Peyer's patch (tissue), 4 donors: ENCODE data around the gene TPP2. TPM values are rescaled to one million over a fixed set of nuclear protein-coding genes. Genes with fewer than 3 reads are reported as not detected.

ENCODE experiments used
- DNase-seq, 3 donors: peaks; one replicate each; pipeline ENCODE4 v3.0.0-alpha.2; 2017 to 2019
- H3K27ac ChIP-seq, 4 donors: fragments of 200-600 bp; sonication (generic); one replicate each; pipeline ENCODE4 v1.5.1; 2016 to 2019
- H3K27me3 ChIP-seq, 2 donors: fragments of 200-600 bp; sonication (generic); one replicate each; pipeline ENCODE4 v1.5.1; 2019
- H3K36me3 ChIP-seq, 3 donors: fragments of 200-600 bp; sonication (generic); one replicate each; pipeline ENCODE4 v1.5.1; 2016 to 2019
- H3K4me1 ChIP-seq, 4 donors: fragments of 200-600 bp; sonication (generic); one replicate each; pipeline ENCODE4 v1.5.1; 2016 to 2019
- H3K4me3 ChIP-seq, 4 donors: fragments of 200-600 bp; sonication (generic); 1 replicate in 3 of 4; 2 replicates in 1 of 4; pipeline ENCODE4 v1.5.1; 2016 to 2019; ENCODE audit warnings: mild to moderate bottlenecking in 1 of 4
- H3K9me3 ChIP-seq, 4 donors: fragments of 200-600 bp; sonication (generic); one replicate each; pipeline ENCODE4 v1.5.1; 2016 to 2019; ENCODE audit warnings: mild to moderate bottlenecking in 1 of 4
- POLR2A ChIP-seq, 2 donors: fragments of 450-650 bp; IDR thresholded peaks; one replicate each; pipeline ENCODE4 v1.5.1; 2017; ENCODE audit warnings: antibody characterized with exemption in 2 of 2, mild to moderate bottlenecking in 2 of 2, moderate library complexity in 2 of 2
- total RNA-seq, 4 donors: library from RNA; depleted of rRNA; stranded (reverse); fragments of >200 nt; gene quantifications; one replicate each; pipeline ENCODE4 v1.1.0, GENCODE V29; 2016
- TF ChIP-seq, protein P1 (sequence below), 6 experiments: fragments of 450-650 bp in 4 of 6; fragments of 200-600 bp in 2 of 6; sonication (generic) in 1 of 6; IDR thresholded peaks; one replicate each; pipeline ENCODE4 v1.5.1; 2017 to 2019; ENCODE audit warnings: antibody characterized with exemption in 6 of 6, mild to moderate bottlenecking in 3 of 6, moderate library complexity in 1 of 6

The TPP2 gene
- total RNA-seq, result 10 to 100 TPM; 20.0 to 52.0 (median 28.6) TPM

DNA sequence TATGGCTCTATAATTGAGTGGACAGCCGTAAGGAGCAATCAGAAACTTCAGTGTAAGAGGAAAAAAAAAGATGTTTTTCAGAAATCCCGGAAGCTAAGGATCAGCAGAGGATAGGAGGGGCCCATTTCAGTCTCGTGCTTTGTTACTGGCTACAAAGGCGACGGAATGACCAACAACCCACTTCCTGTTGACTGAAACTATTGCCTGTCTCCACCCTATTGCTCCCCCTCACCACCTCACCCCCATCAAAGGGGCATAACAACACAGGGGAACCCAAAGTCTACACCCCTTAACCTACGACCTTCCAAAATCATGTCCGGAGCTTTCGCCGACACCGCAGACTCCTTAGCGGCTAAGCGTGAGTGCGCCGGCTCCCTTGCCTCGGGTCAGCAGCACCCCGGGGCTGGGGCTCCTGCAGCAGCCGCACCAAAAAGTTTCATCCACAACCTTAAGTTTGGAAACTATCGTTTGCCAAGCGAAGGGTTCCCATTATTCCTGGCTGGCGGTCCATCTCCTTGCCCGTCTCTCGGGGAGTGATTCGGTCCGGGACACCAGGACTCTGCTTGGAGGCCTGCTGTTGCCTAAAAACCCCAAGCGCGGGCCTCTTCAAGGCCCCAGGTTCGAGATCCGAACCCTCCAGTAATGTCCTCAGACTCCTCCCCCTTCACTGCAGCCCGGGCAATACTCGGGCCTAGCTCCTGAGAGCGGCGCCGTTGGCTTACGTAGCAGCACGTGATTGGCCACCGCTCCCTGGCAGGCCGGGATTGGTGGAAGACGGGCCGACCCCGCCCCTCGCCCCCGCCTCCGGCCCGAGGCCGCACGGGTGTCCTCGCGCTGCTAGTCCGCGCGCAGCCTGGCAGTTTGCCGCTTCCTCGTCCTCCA, at the start of gene TPP2:
TSS of gene TPP2 (plus strand) at position 840 of the 882 bp plus-strand sequence. CDS start 53 bp downstream, outside the sequence.
- Histone ChIP-seq H3K4me1 (peaks cover 0 to 25% (median 0%) of the 10 kb centered on the region in 4 donors), H3K27ac (peak within 1 kb of the TSS; percentile 97 to 99 (median 98))

DNA sequence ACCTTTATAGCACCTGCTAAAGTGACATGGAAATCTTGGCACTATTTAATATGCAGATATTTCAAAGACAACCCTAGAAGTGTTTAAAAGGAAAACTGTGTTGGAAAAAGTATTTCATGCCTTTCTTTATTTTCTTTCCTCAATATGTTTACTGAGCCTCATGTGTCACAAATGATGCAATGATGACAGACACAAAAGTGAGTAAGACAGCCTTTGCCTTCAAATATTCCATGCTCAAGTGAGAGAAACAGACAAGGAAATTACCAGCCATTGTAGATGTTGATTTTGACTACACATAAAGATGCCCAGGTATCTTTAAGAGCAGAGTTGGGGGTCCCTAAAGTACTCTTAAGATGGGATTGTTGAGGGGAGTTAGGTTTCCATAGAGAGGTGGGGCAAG, 48.0 kb upstream of the TPP2 start:
- no peak overlapping the region for H3K4me3 ChIP-seq
- H3K9me3 ChIP-seq, result no peaks in the 10 kb centered on the region
- no peaks in the 10 kb centered on the region for H3K4me1 ChIP-seq
- no peaks in the 10 kb centered on the region for H3K27me3 ChIP-seq
- no peak for DNase-seq
- no peak overlapping the region for H3K27ac ChIP-seq
- no peaks in the 10 kb centered on the region for H3K36me3 ChIP-seq
- TF ChIP-seq POLR2A (IDR thresholded peaks at IDR 0.05), result no peak

More for the DNA sequence above, at the start of gene TPP2:
- Histone ChIP-seq H3K9me3 (no peaks in the 10 kb centered on the region), H3K27me3 (no peaks in the 10 kb centered on the region), H3K36me3 (no peaks in the 10 kb centered on the region), H3K4me3 (peak within 1 kb of the TSS; percentile 82 to 96 (median 88))
- TF ChIP-seq POLR2A (IDR thresholded peaks at IDR 0.05), result peak; percentile 74 to 83
- TF ChIP-seq, protein P1, sequence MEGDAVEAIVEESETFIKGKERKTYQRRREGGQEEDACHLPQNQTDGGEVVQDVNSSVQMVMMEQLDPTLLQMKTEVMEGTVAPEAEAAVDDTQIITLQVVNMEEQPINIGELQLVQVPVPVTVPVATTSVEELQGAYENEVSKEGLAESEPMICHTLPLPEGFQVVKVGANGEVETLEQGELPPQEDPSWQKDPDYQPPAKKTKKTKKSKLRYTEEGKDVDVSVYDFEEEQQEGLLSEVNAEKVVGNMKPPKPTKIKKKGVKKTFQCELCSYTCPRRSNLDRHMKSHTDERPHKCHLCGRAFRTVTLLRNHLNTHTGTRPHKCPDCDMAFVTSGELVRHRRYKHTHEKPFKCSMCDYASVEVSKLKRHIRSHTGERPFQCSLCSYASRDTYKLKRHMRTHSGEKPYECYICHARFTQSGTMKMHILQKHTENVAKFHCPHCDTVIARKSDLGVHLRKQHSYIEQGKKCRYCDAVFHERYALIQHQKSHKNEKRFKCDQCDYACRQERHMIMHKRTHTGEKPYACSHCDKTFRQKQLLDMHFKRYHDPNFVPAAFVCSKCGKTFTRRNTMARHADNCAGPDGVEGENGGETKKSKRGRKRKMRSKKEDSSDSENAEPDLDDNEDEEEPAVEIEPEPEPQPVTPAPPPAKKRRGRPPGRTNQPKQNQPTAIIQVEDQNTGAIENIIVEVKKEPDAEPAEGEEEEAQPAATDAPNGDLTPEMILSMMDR (IDR thresholded peaks at IDR 0.05), result no peak
- peak; percentile 98 to 100 (median 99) for DNase-seq

DNA sequence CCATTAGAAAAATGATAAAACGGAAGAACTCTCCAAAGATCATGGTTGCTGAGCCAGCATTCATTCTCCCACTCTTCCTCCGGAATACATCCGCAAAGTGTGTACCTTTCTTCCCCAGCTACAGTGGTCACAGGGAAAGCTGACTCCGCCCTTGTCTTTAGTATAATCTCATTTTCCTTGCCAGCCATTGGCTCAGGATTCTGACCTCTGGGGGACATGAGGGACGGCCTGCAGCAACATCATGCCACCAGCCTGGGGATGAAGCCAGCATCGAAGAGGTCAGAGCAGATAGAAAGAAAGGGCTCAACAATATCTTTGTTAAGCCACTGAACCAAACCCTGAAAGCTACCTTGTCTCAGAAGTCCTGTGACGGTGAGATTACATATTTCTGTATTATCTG, 46.3 kb upstream of the TPP2 start:
- Histone ChIP-seq H3K36me3 (no peaks in the 10 kb centered on the region), H3K9me3 (no peaks in the 10 kb centered on the region), H3K27me3 (no peaks in the 10 kb centered on the region), H3K4me3 (no peak overlapping the region), H3K27ac (no peak overlapping the region), H3K4me1 (no peaks in the 10 kb centered on the region)
- TF ChIP-seq, protein P1 (IDR thresholded peaks at IDR 0.05), result no peak
- TF ChIP-seq POLR2A (IDR thresholded peaks at IDR 0.05), result no peak
- no peak for DNase-seq

DNA sequence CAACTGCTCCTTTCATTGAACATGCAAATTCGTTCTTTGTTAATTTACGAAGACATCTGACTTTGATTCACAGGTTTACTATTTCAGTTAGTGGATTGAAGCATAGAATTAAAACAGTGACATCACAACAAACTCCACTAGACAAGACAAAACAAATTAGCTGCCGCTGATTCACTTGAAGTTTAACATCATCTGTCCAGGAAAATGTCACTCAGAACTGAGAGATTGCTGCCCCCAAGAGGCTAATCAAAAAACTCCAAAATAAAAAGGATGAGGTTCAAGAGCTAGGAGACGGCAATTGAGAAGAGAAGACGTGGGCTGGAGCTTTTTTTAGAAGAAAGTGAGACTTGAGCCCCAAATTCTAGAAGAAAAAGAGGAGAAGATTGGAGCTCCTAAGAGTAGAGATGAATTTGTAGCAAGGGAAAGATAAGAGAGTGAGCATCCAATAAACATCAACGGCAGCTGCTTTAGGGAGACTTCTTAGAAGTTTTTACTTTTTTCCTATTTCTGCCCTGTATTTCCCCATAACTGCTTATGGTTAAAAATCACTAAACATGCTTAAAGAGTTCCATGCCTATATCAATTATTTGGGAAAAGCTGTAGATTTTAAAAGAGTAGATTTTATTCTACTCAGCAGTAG, 40.8 kb upstream of the TPP2 start:
- Histone ChIP-seq H3K36me3 (no peaks in the 10 kb centered on the region), H3K27ac (no peak overlapping the region), H3K9me3 (no peaks in the 10 kb centered on the region), H3K27me3 (no peaks in the 10 kb centered on the region), H3K4me3 (no peak overlapping the region), H3K4me1 (no peaks in the 10 kb centered on the region)
- no peak for TF ChIP-seq POLR2A (IDR thresholded peaks at IDR 0.05)
- TF ChIP-seq, protein P1 (IDR thresholded peaks at IDR 0.05), result peak in 5 of 6 experiments; percentile 18 to 38 (median 28)
- no peak for DNase-seq

DNA sequence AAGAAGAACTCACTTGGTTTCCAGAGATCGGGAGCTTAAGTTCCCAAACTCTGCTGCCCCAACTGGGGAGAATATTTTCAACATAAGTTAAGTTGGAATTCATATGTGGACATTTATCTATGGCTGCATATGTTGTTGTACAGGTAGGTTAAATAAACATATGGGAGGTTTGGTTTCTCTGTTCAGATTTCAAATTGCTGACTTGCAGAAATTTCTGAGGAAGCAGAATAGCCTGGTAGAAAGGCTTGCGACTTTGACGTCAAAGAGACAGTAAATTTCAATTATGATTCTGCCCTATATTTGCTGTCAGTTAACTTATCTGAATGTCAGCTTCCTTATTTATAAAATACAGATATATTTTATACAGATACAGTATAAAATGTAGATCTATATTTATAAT, 40.0 kb upstream of the TPP2 start:
- Histone ChIP-seq H3K27me3 (no peaks in the 10 kb centered on the region), H3K27ac (no peak overlapping the region), H3K9me3 (no peaks in the 10 kb centered on the region), H3K4me1 (no peaks in the 10 kb centered on the region), H3K36me3 (no peaks in the 10 kb centered on the region), H3K4me3 (no peak overlapping the region)
- TF ChIP-seq POLR2A (IDR thresholded peaks at IDR 0.05), result no peak
- TF ChIP-seq, protein P1 (IDR thresholded peaks at IDR 0.05), result no peak
- no peak for DNase-seq

DNA sequence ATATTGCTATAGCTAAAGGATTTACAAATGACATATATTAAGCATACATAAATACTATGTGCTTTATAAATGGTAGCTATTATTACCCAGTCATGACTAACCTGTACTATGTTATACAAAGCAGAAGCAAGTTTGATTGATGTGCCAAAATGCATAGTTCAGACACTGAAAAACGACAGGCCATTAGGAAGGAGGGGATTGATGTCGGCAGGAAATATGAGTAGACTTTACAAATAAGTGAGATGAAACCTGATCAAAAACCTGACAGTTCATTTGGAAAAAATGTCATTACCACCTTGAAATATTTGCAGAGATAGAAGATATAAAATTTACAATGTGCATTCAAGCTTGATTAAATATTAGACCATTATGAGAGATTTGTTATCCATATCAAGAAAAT, 38.8 kb upstream of the TPP2 start:
- Histone ChIP-seq H3K36me3 (no peaks in the 10 kb centered on the region), H3K4me3 (no peak overlapping the region), H3K27ac (no peak overlapping the region), H3K9me3 (no peaks in the 10 kb centered on the region), H3K27me3 (no peaks in the 10 kb centered on the region), H3K4me1 (no peaks in the 10 kb centered on the region)
- TF ChIP-seq, protein P1 (IDR thresholded peaks at IDR 0.05), result no peak
- no peak for TF ChIP-seq POLR2A (IDR thresholded peaks at IDR 0.05)
- no peak for DNase-seq
